ENCODE measurements around the gene ANKRD65. TPM values are rescaled to one million over a fixed set of nuclear protein-coding genes. Genes with fewer than 3 reads are reported as not detected.

Gene ANKRD65
- total and polyA plus RNA-seq, 2 donors (not counting 3 experiments of a cell fraction or from before 2014, with no cell fraction given): 0.15 to 0.38 TPM

GRCh38 chr1:1377540-1378205, 43.4 kb downstream of the ANKRD65 start:
- no peak for FAIRE-seq

More at GRCh38 chr1:1377540-1378205, 43.4 kb downstream of the ANKRD65 start:
- Histone ChIP-seq H4K20me1 (replicated peaks; ENCODE audit: control insufficient read depth, extremely low read depth, insufficient read depth, low read length) (no peaks in the 10 kb centered on the region), H3K4me2 (ENCODE audit: insufficient read depth, low read length) (no peak overlapping the region), H3K4me3 (replicated peaks in 1 of 3; ENCODE audit: insufficient read depth in 1 of 3, low read depth in 1 of 3, low read length in 3 of 3) (no peak overlapping the region), H3K9me3 (replicated peaks; ENCODE audit: control insufficient read depth, insufficient read depth, low read length) (no peaks in the 10 kb centered on the region), H3K27ac (ENCODE audit: insufficient read depth, low read depth, low read length) (no peak overlapping the region), H3K27me3 (ENCODE audit: control insufficient read depth in 2 of 2, insufficient read depth in 2 of 2, low read length in 2 of 2) (no peaks in the 10 kb centered on the region), H3K9me1 (replicated peaks; ENCODE audit: control insufficient read depth, extremely low read depth, insufficient read depth, low read length) (no peaks in the 10 kb centered on the region), H2AFZ (ENCODE audit: low read depth, low read length) (no peak overlapping the region), H3K4me1 (ENCODE audit: control insufficient read depth, extremely low read depth, insufficient read depth, low read length) (peaks cover 10% of the 10 kb centered on the region), H3K36me3 (ENCODE audit: control insufficient read depth in 2 of 2, extremely low read depth in 1 of 2, insufficient read depth in 2 of 2, low read length in 2 of 2) (peaks cover 0 to 6% of the 10 kb centered on the region in 2 experiments), H3K79me2 (ENCODE audit: control insufficient read depth, insufficient read depth, low read length) (peaks cover 21% of the 10 kb centered on the region), H3K9ac (replicated peaks; ENCODE audit: extremely low read depth, insufficient read depth, low read length) (no peak overlapping the region)
- ChIA-PET POLR2A (interaction anchor here (0.7 kb wide), 1 partner anchor 13 kb away, joined by 5 read pairs; no protein-coding TSS in a partner anchor), CTCF (no interaction called here)
- no peak for DNase-seq (ENCODE audit: low read depth, low spot score)
- intact Hi-C loops (cut with micrococcal nuclease) (no loop called here), dilution Hi-C loops (cut with MboI; ENCODE audit: extremely low pct_ligation_motif_present, low sequenced_read_pairs) (no loop called here)
- TF ChIP-seq FOS (IDR thresholded peaks at IDR 0.05; ENCODE audit: borderline replicate concordance, insufficient read depth, low read length) (no peak), CTCF (IDR thresholded peaks at IDR 0.05; ENCODE audit: extremely low read depth in 1 of 2, insufficient read depth in 1 of 2, low read depth in 1 of 2, low read length in 2 of 2) (no peak), GATA2 (IDR thresholded peaks at IDR 0.05; ENCODE audit: insufficient read depth, insufficient read length, low read depth, low read length) (no peak), JUN (IDR thresholded peaks at IDR 0.05; ENCODE audit: borderline replicate concordance, insufficient read depth, insufficient read length, low read depth) (no peak), MAX (IDR thresholded peaks at IDR 0.05; ENCODE audit: insufficient read depth, insufficient read length) (no peak), POLR2A (IDR thresholded peaks at IDR 0.05; ENCODE audit: low read depth, low read length) (no peak), EZH2 (IDR thresholded peaks at IDR 0.05; ENCODE audit: borderline replicate concordance, low read depth, low read length, severe bottlenecking) (no peak), POLR2AphosphoS5 (IDR thresholded peaks at IDR 0.05; ENCODE audit: insufficient read depth, low read depth, low read length) (no peak), MYC (IDR thresholded peaks at IDR 0.05; ENCODE audit: low read depth, low read length) (no peak)
- BruUV-seq (replicated peaks): no TSS peak
